DND-41 (cell line): ENCODE results near the gene EBF4.
A peak's percentile ranks its signal among the peaks of the same experiment; 100 is the strongest.

Experiments
- ATAC-seq: fragments of 200-7000 bp; cut with Tn5 transposase; 3 replicates; pipeline ENCODE4 v1.9.1; 2021; ENCODE audit warnings: low read depth; ENCODE audit not compliant: insufficient read depth
- DNase-seq: peaks from one replicate; pipeline ENCODE4 v3.0.0-alpha.2; 2020
- H2AFZ ChIP-seq: 2 replicates; pipeline ENCODE4 v1.6.0; 2012; ENCODE audit warnings: low read depth, low read length
- H3K27ac ChIP-seq: 2 replicates; pipeline ENCODE4 v1.5.1; 2012; ENCODE audit warnings: low read length, inconsistent platforms
- H3K27me3 ChIP-seq: fragments of 200-600 bp; sonication (generic); 2 replicates; pipeline ENCODE4 v1.6.0; 2012; ENCODE audit warnings: low read length, mild to moderate bottlenecking, inconsistent platforms; ENCODE audit not compliant: insufficient read depth, poor library complexity
- H3K36me3 ChIP-seq: 2 replicates; pipeline ENCODE4 v1.5.1; 2012; ENCODE audit warnings: low read length, inconsistent platforms; ENCODE audit not compliant: insufficient read depth
- H3K4me1 ChIP-seq: 2 replicates; pipeline ENCODE4 v1.5.1; 2012; ENCODE audit warnings: mild to moderate bottlenecking, low read length; ENCODE audit not compliant: insufficient read depth
- H3K4me2 ChIP-seq: 2 replicates; pipeline ENCODE4 v1.6.0; 2012; ENCODE audit warnings: mild to moderate bottlenecking, moderate library complexity, low read length, inconsistent platforms; ENCODE audit not compliant: insufficient read depth
- H3K4me3 ChIP-seq, 2 experiments: fragments of 200-600 bp in 1 of 2; shearing (Covaris generic) in 1 of 2; 2 replicates each; pipeline ENCODE4 v1.5.1; 2012 to 2016; ENCODE audit warnings: inconsistent platforms in 2 of 2, low read length in 2 of 2, mild to moderate bottlenecking in 2 of 2, low read depth in 1 of 2, moderate library complexity in 1 of 2
- H3K79me2 ChIP-seq: 2 replicates; pipeline ENCODE4 v1.6.0; 2012; ENCODE audit warnings: low read length, inconsistent platforms; ENCODE audit not compliant: insufficient read depth
- H3K9ac ChIP-seq: 2 replicates; pipeline ENCODE4 v1.6.0; 2012; ENCODE audit warnings: low read depth, mild to moderate bottlenecking, inconsistent platforms, low read length, moderate library complexity
- H3K9me3 ChIP-seq: 2 replicates; pipeline ENCODE4 v1.5.1; 2012; ENCODE audit warnings: low read length, moderate library complexity, mild to moderate bottlenecking, inconsistent platforms; ENCODE audit not compliant: insufficient read depth, severe bottlenecking
- H4K20me1 ChIP-seq: 2 replicates; pipeline ENCODE4 v1.6.0; 2012; ENCODE audit warnings: low read length; ENCODE audit not compliant: insufficient read depth
- CTCF ChIP-seq: IDR thresholded peaks from 2 replicates; pipeline ENCODE4 v1.5.1; 2012; ENCODE audit warnings: borderline replicate concordance, low read length, moderate library complexity, mild to moderate bottlenecking; ENCODE audit not compliant: poor library complexity, severe bottlenecking; ENCODE audit errors: extremely low read depth
- EZH2 ChIP-seq: IDR thresholded peaks from 3 replicates; pipeline ENCODE4 v1.6.1; 2012; ENCODE audit warnings: borderline replicate concordance, low read depth, mild to moderate bottlenecking, moderate library complexity, low read length, inconsistent platforms; ENCODE audit not compliant: severe bottlenecking

EBF4 gene

GRCh38 chr20:2751347-2751877, 58.8 kb downstream of the EBF4 start:
- H3K9ac ChIP-seq, result no peak overlapping the region
- H3K27me3 ChIP-seq, result peaks cover 32% of the 10 kb centered on the region
- DNase-seq (no peak), ATAC-seq (no peak)
- H3K79me2 ChIP-seq, result no peaks in the 10 kb centered on the region
- H3K36me3 ChIP-seq, result no peaks in the 10 kb centered on the region
- H4K20me1 ChIP-seq, result peaks cover 25% of the 10 kb centered on the region
- H3K4me2 ChIP-seq, result no peak overlapping the region
- no peaks in the 10 kb centered on the region for H3K4me1 ChIP-seq
- no peaks in the 10 kb centered on the region for H3K9me3 ChIP-seq
- no peak overlapping the region for H2AFZ ChIP-seq
- TF ChIP-seq EZH2 (no peak), CTCF (no peak)
- no peak overlapping the region for H3K4me3 ChIP-seq
- no peak overlapping the region for H3K27ac ChIP-seq

- TF ChIP-seq EZH2, result no peak
- no peak for TF ChIP-seq CTCF
- Histone ChIP-seq H3K79me2 (no peaks in the 10 kb centered on the region), H3K9ac (no peak overlapping the region), H3K4me2 (no peak overlapping the region), H3K27ac (no peak overlapping the region), H3K36me3 (no peaks in the 10 kb centered on the region), H3K27me3 (peaks cover 32% of the 10 kb centered on the region), H3K4me3 (no peak overlapping the region), H4K20me1 (peaks cover 25% of the 10 kb centered on the region), H2AFZ (no peak overlapping the region), H3K4me1 (no peaks in the 10 kb centered on the region), H3K9me3 (no peaks in the 10 kb centered on the region)
- no peak for DNase-seq
- ATAC-seq, result no peak
These were observed 59.4 kb downstream of the EBF4 start for GRCh38 chr20:2751878-2752566.

- Histone ChIP-seq H3K27me3 (peaks cover 26% of the 10 kb centered on the region), H3K27ac (no peak overlapping the region), H3K79me2 (no peaks in the 10 kb centered on the region), H2AFZ (no peak overlapping the region), H3K9me3 (no peaks in the 10 kb centered on the region), H3K4me3 (no peak overlapping the region), H3K4me2 (no peak overlapping the region), H4K20me1 (peaks cover 27% of the 10 kb centered on the region), H3K4me1 (no peaks in the 10 kb centered on the region), H3K9ac (no peak overlapping the region), H3K36me3 (no peaks in the 10 kb centered on the region)
- no peak for TF ChIP-seq EZH2
- peak; percentile 57 for TF ChIP-seq CTCF
- no peak; the same call in 2 of the 3 replicates for ATAC-seq
- DNase-seq, result peak; percentile 16
These were observed 60.2 kb downstream of the EBF4 start for GRCh38 chr20:2752567-2753460.
